ENCODE data around the gene CYP19A1.

- TF ChIP-seq, protein P1, sequence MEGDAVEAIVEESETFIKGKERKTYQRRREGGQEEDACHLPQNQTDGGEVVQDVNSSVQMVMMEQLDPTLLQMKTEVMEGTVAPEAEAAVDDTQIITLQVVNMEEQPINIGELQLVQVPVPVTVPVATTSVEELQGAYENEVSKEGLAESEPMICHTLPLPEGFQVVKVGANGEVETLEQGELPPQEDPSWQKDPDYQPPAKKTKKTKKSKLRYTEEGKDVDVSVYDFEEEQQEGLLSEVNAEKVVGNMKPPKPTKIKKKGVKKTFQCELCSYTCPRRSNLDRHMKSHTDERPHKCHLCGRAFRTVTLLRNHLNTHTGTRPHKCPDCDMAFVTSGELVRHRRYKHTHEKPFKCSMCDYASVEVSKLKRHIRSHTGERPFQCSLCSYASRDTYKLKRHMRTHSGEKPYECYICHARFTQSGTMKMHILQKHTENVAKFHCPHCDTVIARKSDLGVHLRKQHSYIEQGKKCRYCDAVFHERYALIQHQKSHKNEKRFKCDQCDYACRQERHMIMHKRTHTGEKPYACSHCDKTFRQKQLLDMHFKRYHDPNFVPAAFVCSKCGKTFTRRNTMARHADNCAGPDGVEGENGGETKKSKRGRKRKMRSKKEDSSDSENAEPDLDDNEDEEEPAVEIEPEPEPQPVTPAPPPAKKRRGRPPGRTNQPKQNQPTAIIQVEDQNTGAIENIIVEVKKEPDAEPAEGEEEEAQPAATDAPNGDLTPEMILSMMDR (IDR thresholded peaks at IDR 0.05): no peak
- TF ChIP-seq POLR2AphosphoS5 (IDR thresholded peaks at IDR 0.05): no peak
- TF ChIP-seq POLR2A (IDR thresholded peaks at IDR 0.05): no peak
- TF ChIP-seq EP300 (IDR thresholded peaks at IDR 0.05): no peak
Measured at GRCh38 chr15:51327081-51327480, 11.3 kb downstream of the CYP19A1 start.
